Rectal smooth muscle tissue (tissue), 1 donor: ENCODE measurements around the gene FGG.

ENCODE experiments used
- H3K27ac ChIP-seq: one replicate; pipeline ENCODE4 v1.7.0; 2013; ENCODE audit warnings: low read depth, low read length, inconsistent platforms
- H3K27me3 ChIP-seq: one replicate; pipeline ENCODE4 v1.7.0; 2013; ENCODE audit warnings: low read length; ENCODE audit not compliant: control insufficient read depth, insufficient read depth
- H3K36me3 ChIP-seq: one replicate; pipeline ENCODE4 v1.7.0; 2013; ENCODE audit warnings: low read length; ENCODE audit not compliant: control insufficient read depth, insufficient read depth
- H3K4me1 ChIP-seq: one replicate; pipeline ENCODE4 v1.7.0; 2013; ENCODE audit warnings: low read length; ENCODE audit not compliant: control insufficient read depth, insufficient read depth
- H3K4me3 ChIP-seq: one replicate; pipeline ENCODE4 v1.7.0; 2013; ENCODE audit warnings: low read length
- H3K9ac ChIP-seq: one replicate; pipeline ENCODE4 v1.7.0; 2013; ENCODE audit warnings: low read length

FGG gene

DNA sequence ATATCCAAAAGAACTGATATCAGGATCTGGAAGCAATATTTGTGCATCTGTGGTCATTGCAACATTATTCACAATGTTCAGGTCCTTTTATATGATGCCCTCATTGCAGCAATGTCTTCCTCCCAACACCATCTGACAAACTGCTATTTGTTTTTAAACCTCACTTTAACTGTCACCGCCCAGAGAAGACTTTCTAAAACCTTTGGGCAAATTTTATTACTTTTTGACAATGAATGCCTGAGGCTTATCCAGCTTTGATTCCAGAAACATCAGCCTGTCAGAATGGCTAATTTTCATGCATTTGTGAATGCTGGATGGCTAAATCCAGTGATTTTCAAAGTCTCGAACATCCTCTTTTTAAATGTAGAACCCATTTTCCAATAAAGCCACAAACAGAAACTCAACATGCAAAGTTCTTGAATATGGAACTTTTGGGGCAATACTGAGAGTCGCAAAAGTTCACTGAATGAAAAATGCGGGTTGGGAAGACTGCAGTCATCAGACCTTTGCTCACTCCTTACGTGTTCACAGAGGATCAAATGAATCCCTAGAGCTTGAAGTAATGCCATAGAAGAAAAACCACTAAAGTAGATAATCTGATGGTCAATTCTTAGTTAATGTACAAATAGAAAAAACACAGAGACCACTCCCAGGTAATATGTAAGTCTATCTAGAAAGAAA lies 39.1 kb downstream of the FGG start:
- Histone ChIP-seq H3K27me3 (no peaks in the 10 kb centered on the region), H3K9ac (no peak overlapping the region), H3K36me3 (no peaks in the 10 kb centered on the region), H3K4me3 (no peak overlapping the region), H3K4me1 (no peaks in the 10 kb centered on the region), H3K27ac (no peak overlapping the region)

GRCh38 chr4:154569584-154569983 lies 42.9 kb downstream of the FGG start:
- Histone ChIP-seq H3K36me3 (no peaks in the 10 kb centered on the region), H3K27ac (no peak overlapping the region), H3K27me3 (no peaks in the 10 kb centered on the region), H3K4me3 (no peak overlapping the region), H3K9ac (no peak overlapping the region), H3K4me1 (no peaks in the 10 kb centered on the region)

DNA sequence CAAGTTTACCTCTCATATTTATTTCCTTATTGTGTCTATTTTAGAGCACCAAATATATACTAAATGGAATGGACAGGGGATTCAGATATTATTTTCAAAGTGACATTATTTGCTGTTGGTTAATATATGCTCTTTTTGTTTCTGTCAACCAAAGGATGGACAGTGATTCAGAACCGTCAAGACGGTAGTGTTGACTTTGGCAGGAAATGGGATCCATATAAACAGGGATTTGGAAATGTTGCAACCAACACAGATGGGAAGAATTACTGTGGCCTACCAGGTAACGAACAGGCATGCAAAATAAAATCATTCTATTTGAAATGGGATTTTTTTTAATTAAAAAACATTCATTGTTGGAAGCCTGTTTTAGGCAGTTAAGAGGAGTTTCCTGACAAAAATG lies 43.4 kb downstream of the FGG start:
- Histone ChIP-seq H3K36me3 (no peaks in the 10 kb centered on the region), H3K27ac (no peak overlapping the region), H3K9ac (no peak overlapping the region), H3K27me3 (no peaks in the 10 kb centered on the region), H3K4me3 (no peak overlapping the region), H3K4me1 (no peaks in the 10 kb centered on the region)

- Histone ChIP-seq H3K27ac (no peak overlapping the region), H3K36me3 (no peaks in the 10 kb centered on the region), H3K9ac (no peak overlapping the region), H3K4me3 (no peak overlapping the region), H3K4me1 (no peaks in the 10 kb centered on the region), H3K27me3 (no peaks in the 10 kb centered on the region)
Observed at GRCh38 chr4:154566639-154567204, 45.7 kb downstream of the FGG start.

DNA sequence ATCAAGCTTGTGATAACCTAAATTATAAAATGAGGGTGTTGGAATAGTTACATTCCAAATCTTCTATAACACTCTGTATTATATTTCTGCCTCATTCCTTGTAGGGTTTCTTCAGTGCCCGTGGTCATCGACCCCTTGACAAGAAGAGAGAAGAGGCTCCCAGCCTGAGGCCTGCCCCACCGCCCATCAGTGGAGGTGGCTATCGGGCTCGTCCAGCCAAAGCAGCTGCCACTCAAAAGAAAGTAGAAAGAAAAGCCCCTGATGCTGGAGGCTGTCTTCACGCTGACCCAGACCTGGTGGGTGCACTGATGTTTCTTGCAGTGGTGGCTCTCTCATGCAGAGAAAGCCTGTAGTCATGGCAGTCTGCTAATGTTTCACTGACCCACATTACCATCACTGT lies 46.8 kb downstream of the FGG start:
- H3K4me3 ChIP-seq, result no peak overlapping the region
- no peaks in the 10 kb centered on the region for H3K27me3 ChIP-seq
- H3K4me1 ChIP-seq, result no peaks in the 10 kb centered on the region
- H3K27ac ChIP-seq, result no peak overlapping the region
- no peaks in the 10 kb centered on the region for H3K36me3 ChIP-seq
- H3K9ac ChIP-seq, result no peak overlapping the region

DNA sequence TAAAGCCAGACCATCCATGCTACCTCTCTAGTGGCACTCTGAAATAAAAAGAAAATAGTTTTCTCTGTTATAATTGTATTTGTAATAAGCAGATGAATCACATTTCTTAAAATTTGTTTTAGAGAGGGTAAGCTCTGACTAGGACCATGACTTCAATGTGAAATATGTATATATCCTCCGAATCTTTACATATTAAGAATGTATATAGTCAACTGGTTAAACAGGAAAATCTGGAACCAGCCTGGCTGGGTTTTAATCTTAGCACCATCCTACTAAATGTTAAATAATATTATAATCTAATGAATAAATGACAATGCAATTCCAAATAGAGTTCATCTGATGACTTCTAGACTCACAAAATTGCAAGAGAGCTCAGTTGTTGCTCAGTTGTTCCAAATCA lies 48.1 kb downstream of the FGG start:
- no peaks in the 10 kb centered on the region for H3K27me3 ChIP-seq
- H3K9ac ChIP-seq, result no peak overlapping the region
- H3K4me1 ChIP-seq, result no peaks in the 10 kb centered on the region
- H3K36me3 ChIP-seq, result no peaks in the 10 kb centered on the region
- no peak overlapping the region for H3K4me3 ChIP-seq
- H3K27ac ChIP-seq, result no peak overlapping the region

DNA sequence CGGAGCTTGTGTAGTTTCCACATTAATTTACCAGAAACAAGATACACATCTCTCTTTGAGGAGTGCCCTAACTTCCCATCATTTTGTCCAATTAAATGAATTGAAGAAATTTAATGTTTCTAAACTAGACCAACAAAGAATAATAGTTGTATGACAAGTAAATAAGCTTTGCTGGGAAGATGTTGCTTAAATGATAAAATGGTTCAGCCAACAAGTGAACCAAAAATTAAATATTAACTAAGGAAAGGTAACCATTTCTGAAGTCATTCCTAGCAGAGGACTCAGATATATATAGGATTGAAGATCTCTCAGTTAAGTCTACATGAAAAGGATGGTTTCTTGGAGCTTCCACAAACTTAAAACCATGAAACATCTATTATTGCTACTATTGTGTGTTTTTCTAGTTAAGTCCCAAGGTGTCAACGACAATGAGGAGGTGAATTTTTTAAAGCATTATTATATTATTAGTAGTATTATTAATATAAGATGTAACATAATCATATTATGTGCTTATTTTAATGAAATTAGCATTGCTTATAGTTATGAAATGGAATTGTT lies 49.7 kb downstream of the FGG start, which contains the start of gene FGB:
Gene FGB, plus strand, starts transcription at position 315 of the 558 bp plus-strand sequence. Its CDS starts 8 bp downstream, at position 323.
- no peaks in the 10 kb centered on the region for H3K27me3 ChIP-seq
- no peak within 1 kb of the TSS for H3K4me3 ChIP-seq
- H3K4me1 ChIP-seq, result no peaks in the 10 kb centered on the region
- no peak within 1 kb of the TSS for H3K9ac ChIP-seq
- no peak within 1 kb of the TSS for H3K27ac ChIP-seq
- H3K36me3 ChIP-seq, result no peaks in the 10 kb centered on the region

- no peaks in the 10 kb centered on the region for H3K27me3 ChIP-seq
- H3K27ac ChIP-seq, result no peak overlapping the region
- H3K36me3 ChIP-seq, result no peaks in the 10 kb centered on the region
- H3K4me3 ChIP-seq, result no peak overlapping the region
- no peaks in the 10 kb centered on the region for H3K4me1 ChIP-seq
- H3K9ac ChIP-seq, result no peak overlapping the region
Observed at GRCh38 chr4:154560824-154561231, 51.6 kb downstream of the FGG start.

- H3K4me3 ChIP-seq, result no peak overlapping the region
- no peaks in the 10 kb centered on the region for H3K36me3 ChIP-seq
- no peaks in the 10 kb centered on the region for H3K4me1 ChIP-seq
- no peak overlapping the region for H3K27ac ChIP-seq
- no peaks in the 10 kb centered on the region for H3K27me3 ChIP-seq
- H3K9ac ChIP-seq, result no peak overlapping the region
Observed at GRCh38 chr4:154560419-154560801, 52.0 kb downstream of the FGG start.

DNA sequence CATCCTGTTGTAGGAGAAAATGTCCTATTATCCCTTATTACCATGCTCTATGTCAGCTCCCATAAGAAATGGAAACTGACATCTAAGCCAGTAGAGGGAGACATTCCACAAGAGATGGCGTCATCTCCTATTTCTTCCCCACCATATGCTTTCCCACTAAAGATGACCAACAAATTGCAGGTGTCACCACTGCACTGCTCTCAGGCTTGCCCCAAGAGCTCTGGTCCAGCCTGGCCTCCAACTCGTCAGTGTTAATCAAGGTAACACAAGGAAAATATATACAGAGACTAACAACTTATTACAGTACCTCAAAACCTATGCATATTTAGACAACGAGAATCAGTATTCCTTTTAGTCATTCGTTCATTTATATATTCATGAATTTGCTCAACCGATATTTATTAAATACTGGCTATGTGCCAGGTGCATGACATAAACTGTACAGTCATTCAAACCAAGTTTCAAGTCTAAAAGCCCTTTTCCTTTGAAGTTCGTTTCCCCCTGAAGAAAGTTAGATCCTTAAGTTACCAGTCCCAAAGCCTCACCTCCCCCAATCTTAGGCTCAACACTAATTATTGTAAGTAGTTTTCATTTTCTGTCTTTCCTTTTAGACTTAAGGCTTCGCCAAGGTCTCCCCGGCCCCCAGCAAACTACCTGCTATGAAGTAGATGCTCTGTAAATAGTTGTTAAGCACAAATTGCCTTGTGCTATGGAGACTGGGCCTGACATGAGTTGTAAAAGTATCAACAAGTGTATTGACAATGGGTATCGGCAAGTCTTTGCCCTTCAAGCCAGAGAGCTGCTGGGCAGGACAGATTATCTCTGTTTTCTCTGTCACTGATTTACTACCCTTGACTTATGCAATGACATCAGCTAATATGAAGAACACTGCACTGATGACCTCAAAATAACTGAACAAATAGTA lies 52.7 kb downstream of the FGG start:
- no peak overlapping the region for H3K9ac ChIP-seq
- no peaks in the 10 kb centered on the region for H3K36me3 ChIP-seq
- no peaks in the 10 kb centered on the region for H3K27me3 ChIP-seq
- no peak overlapping the region for H3K4me3 ChIP-seq
- no peaks in the 10 kb centered on the region for H3K4me1 ChIP-seq
- H3K27ac ChIP-seq, result no peak overlapping the region

GRCh38 chr4:154559141-154559493 lies 53.3 kb downstream of the FGG start:
- no peaks in the 10 kb centered on the region for H3K36me3 ChIP-seq
- no peaks in the 10 kb centered on the region for H3K27me3 ChIP-seq
- no peaks in the 10 kb centered on the region for H3K4me1 ChIP-seq
- no peak overlapping the region for H3K9ac ChIP-seq
- H3K27ac ChIP-seq, result no peak overlapping the region
- no peak overlapping the region for H3K4me3 ChIP-seq
